Ishikawa (cell line): ENCODE measurements around the gene DPH2.

Source experiments
- CEBPB ChIP-seq: IDR thresholded peaks from 2 replicates; pipeline ENCODE4 v1.6.1; 2012
- CREB1 ChIP-seq: IDR thresholded peaks from 2 replicates; pipeline ENCODE4 v1.6.1; 2012; ENCODE audit warnings: low read depth
- EGR1 ChIP-seq: IDR thresholded peaks from 2 replicates; pipeline ENCODE4 v1.6.1; 2012
- EP300 ChIP-seq: IDR thresholded peaks from 2 replicates; pipeline ENCODE4 v1.6.1; 2012; ENCODE audit warnings: borderline replicate concordance
- FOXM1 ChIP-seq: IDR thresholded peaks from 2 replicates; pipeline ENCODE4 v1.6.1; 2012; ENCODE audit warnings: low read depth, borderline replicate concordance
- NFIC ChIP-seq: IDR thresholded peaks from 2 replicates; pipeline ENCODE4 v1.6.1; 2012
- RAD21 ChIP-seq: IDR thresholded peaks from 2 replicates; pipeline ENCODE4 v1.6.1; 2012; ENCODE audit warnings: low read depth
- TAF1 ChIP-seq: IDR thresholded peaks from 2 replicates; pipeline ENCODE4 v1.6.1; 2012; ENCODE audit warnings: low read depth, mild to moderate bottlenecking
- TCF12 ChIP-seq: IDR thresholded peaks from 2 replicates; pipeline ENCODE4 v1.6.1; 2012; ENCODE audit warnings: low read depth
- TEAD4 ChIP-seq: IDR thresholded peaks from 2 replicates; pipeline ENCODE4 v1.6.1; 2012
- YY1 ChIP-seq: IDR thresholded peaks from 2 replicates; pipeline ENCODE4 v1.6.1; 2012; ENCODE audit warnings: low read depth
- ZBTB7A ChIP-seq: IDR thresholded peaks from 2 replicates; pipeline ENCODE4 v1.6.1; 2012; ENCODE audit warnings: low read depth
- TF ChIP-seq, protein P1 (sequence below): IDR thresholded peaks from 2 replicates; pipeline ENCODE4 v1.6.1; 2012
- TF ChIP-seq, protein P2 (sequence below): IDR thresholded peaks from 2 replicates; pipeline ENCODE4 v1.6.1; 2012
- TF ChIP-seq, protein P3 (sequence below): IDR thresholded peaks from 2 replicates; pipeline ENCODE4 v1.6.1; 2012; ENCODE audit warnings: low read depth, mild to moderate bottlenecking

The DPH2 gene, protein sequence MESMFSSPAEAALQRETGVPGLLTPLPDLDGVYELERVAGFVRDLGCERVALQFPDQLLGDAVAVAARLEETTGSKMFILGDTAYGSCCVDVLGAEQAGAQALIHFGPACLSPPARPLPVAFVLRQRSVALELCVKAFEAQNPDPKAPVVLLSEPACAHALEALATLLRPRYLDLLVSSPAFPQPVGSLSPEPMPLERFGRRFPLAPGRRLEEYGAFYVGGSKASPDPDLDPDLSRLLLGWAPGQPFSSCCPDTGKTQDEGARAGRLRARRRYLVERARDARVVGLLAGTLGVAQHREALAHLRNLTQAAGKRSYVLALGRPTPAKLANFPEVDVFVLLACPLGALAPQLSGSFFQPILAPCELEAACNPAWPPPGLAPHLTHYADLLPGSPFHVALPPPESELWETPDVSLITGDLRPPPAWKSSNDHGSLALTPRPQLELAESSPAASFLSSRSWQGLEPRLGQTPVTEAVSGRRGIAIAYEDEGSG

DNA sequence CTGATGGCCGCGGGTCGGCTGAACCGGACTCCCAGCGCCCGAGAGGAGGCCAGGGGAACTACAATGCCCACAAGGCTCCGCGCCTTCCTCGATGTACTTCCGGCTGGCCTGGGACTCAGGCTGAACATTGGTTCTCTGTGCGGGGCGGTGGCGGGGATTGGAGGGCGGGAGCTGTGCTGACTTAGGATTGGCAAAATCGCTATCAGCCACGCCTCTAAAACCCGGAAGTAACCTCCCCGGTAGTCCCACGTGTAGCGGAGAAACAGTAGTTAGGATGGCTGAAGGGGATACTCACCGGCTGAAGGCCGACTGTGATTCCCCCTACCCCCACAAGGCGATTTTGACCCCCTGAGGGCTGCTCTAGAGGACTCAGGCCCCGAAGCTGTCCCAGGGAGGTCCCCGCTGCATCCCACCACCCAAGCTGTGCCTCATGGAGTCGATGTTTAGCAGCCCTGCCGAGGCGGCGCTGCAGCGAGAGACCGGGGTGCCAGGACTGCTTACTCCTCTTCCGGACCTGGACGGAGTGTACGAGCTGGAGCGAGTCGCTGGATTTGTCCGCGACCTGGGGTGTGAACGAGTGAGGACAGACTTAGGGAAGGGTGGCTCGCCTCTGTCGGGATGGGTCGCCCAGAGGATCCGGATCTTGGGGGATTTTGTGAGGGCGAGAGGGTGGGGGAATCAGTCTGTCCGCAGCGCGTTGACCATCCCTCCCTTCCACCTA lies at the start of gene DPH2:
DPH2 (plus strand) TSS at position 265 of the 721 bp plus-strand sequence; CDS start at position 431, 166 bp downstream.
- TF ChIP-seq, protein P1, sequence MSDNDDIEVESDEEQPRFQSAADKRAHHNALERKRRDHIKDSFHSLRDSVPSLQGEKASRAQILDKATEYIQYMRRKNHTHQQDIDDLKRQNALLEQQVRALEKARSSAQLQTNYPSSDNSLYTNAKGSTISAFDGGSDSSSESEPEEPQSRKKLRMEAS = peak; percentile 94
- no peak for TF ChIP-seq CREB1
- TF ChIP-seq TAF1 = peak; percentile 36
- TF ChIP-seq RAD21 = no peak
- no peak for TF ChIP-seq EP300
- TF ChIP-seq, protein P2, sequence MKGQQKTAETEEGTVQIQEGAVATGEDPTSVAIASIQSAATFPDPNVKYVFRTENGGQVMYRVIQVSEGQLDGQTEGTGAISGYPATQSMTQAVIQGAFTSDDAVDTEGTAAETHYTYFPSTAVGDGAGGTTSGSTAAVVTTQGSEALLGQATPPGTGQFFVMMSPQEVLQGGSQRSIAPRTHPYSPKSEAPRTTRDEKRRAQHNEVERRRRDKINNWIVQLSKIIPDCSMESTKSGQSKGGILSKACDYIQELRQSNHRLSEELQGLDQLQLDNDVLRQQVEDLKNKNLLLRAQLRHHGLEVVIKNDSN = peak; percentile 91
- TF ChIP-seq FOXM1 = no peak
- TF ChIP-seq YY1 = peak; percentile 58
- TF ChIP-seq TEAD4 = no peak

DNA sequence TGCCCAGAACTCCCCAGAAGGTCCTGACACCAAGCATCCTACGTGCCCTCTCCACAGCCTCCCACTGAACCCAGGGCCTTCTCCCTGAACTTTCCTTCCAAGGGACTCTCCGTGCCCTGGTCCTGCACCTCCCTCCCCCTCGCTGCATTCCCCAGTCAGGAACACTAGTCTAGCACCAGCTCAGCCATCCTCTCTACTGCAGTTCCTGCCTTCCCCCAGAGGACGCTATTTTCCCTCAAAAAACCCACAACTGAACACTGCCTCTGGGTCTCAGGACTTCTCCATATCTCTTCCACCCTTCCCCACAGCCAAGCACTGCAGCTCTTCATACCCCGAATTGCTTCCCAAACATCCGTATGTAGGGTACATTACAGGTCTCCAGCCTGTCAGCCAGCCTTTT lies 48.8 kb upstream of the DPH2 start:
- no peak for TF ChIP-seq RAD21
- TF ChIP-seq ZBTB7A = no peak
- no peak for TF ChIP-seq EGR1
- TF ChIP-seq TCF12 = no peak
- TF ChIP-seq, protein P2 = no peak
- TF ChIP-seq CREB1 = no peak
- TF ChIP-seq FOXM1 = no peak
- TF ChIP-seq TEAD4 = no peak
- no peak for TF ChIP-seq NFIC
- TF ChIP-seq, protein P3, sequence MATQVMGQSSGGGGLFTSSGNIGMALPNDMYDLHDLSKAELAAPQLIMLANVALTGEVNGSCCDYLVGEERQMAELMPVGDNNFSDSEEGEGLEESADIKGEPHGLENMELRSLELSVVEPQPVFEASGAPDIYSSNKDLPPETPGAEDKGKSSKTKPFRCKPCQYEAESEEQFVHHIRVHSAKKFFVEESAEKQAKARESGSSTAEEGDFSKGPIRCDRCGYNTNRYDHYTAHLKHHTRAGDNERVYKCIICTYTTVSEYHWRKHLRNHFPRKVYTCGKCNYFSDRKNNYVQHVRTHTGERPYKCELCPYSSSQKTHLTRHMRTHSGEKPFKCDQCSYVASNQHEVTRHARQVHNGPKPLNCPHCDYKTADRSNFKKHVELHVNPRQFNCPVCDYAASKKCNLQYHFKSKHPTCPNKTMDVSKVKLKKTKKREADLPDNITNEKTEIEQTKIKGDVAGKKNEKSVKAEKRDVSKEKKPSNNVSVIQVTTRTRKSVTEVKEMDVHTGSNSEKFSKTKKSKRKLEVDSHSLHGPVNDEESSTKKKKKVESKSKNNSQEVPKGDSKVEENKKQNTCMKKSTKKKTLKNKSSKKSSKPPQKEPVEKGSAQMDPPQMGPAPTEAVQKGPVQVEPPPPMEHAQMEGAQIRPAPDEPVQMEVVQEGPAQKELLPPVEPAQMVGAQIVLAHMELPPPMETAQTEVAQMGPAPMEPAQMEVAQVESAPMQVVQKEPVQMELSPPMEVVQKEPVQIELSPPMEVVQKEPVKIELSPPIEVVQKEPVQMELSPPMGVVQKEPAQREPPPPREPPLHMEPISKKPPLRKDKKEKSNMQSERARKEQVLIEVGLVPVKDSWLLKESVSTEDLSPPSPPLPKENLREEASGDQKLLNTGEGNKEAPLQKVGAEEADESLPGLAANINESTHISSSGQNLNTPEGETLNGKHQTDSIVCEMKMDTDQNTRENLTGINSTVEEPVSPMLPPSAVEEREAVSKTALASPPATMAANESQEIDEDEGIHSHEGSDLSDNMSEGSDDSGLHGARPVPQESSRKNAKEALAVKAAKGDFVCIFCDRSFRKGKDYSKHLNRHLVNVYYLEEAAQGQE = no peak

DNA sequence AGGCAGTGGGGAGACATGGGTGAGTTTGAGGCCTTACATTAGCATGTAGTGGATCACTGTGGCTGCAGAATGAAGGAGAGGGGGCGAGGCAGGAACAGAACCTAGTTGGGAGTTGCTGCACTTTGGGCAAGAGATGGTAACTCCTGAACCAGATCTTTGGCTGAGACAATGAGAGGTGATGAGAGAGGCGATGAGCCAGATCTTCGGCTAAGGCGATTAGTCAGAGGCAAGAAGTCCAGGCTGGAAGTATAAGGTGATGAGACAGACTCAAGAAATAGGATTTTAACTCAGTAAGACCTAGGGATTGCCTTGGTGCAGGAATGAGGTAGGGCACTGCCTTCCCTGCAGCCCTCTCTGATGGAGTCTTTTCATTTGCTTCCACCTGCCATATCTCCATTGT lies 45.3 kb upstream of the DPH2 start:
- TF ChIP-seq, protein P2 = no peak
- TF ChIP-seq, protein P3 = no peak
- TF ChIP-seq CREB1 = no peak
- TF ChIP-seq, protein P1 = no peak
- no peak for TF ChIP-seq NFIC
- TF ChIP-seq TAF1 = no peak
- TF ChIP-seq TCF12 = no peak
- no peak for TF ChIP-seq YY1
- TF ChIP-seq FOXM1 = no peak
- no peak for TF ChIP-seq CEBPB
- no peak for TF ChIP-seq RAD21
- TF ChIP-seq EP300 = no peak
- TF ChIP-seq TEAD4 = no peak

DNA sequence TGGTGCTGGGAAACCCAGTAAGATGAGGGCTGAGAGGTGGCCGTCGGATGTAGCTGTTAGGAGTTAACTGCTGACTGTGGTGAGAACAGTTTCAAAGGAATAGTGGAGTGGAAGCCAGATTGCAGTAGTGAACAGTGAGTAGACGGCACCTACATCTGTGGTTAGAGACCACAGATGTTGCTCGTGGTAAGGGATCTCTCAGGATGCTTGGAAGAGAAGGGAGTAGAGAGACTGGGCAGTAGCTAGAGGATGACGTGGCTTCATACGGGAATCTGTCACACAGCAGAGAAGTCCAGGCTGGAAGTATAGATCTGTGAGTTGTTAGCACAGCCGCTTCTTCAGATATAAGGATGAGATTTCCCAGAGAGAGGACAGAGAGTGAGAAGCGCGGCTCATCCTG lies 44.0 kb upstream of the DPH2 start:
- TF ChIP-seq CREB1 = no peak
- TF ChIP-seq RAD21 = no peak
- TF ChIP-seq ZBTB7A = no peak
- no peak for TF ChIP-seq EP300
- TF ChIP-seq FOXM1 = no peak
- no peak for TF ChIP-seq TAF1
- no peak for TF ChIP-seq EGR1
- TF ChIP-seq YY1 = no peak
- no peak for TF ChIP-seq TEAD4
